Measurements from ENCODE around the gene TCF7L2. TPM values are rescaled to one million over a fixed set of nuclear protein-coding genes. Genes with fewer than 3 reads are reported as not detected.

TCF7L2 gene
- total and polyA plus RNA-seq, 9 of the 15 experiments (the other 6 are each of a cell fraction or from before 2014, with no cell fraction given), result 0.32 to 2.8 (median 0.92) TPM

DNA sequence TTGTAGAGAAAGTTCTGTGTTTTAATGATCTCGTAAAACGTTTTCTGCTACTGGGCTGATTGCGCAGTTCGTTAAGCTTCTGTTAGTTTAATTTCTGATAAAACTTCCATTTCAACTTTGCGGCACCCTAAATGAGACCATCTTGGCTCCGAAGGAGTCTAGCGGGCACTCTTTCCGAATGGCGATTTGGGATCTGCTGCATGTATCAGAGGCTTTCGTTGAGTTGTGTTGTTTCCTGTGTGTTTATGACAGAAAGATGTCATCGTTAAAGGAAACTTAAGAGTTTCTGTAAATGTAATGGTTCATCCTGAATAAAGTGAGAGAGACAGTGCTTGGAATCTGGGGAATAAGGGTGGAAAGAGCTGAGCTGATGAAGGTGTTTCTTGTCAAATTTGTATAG, 174.7 kb downstream of the TCF7L2 start:
- H2AFZ ChIP-seq (ENCODE audit: low read depth, low read length), result no peak overlapping the region
- no peak overlapping the region for H3K4me3 ChIP-seq
- TF ChIP-seq CBX8 (IDR thresholded peaks at IDR 0.05; ENCODE audit: borderline replicate concordance, extremely low read depth, low read depth, low read length, poor library complexity, severe bottlenecking) (peak; percentile 51), NR2F6 (CRISPR knock-in tag; IDR thresholded peaks at IDR 0.05) (no peak), ZFP36 (IDR thresholded peaks at IDR 0.05; ENCODE audit: low read depth, low read length, partially characterized antibody) (peak; percentile 30)
- TF ChIP-seq, protein P1, sequence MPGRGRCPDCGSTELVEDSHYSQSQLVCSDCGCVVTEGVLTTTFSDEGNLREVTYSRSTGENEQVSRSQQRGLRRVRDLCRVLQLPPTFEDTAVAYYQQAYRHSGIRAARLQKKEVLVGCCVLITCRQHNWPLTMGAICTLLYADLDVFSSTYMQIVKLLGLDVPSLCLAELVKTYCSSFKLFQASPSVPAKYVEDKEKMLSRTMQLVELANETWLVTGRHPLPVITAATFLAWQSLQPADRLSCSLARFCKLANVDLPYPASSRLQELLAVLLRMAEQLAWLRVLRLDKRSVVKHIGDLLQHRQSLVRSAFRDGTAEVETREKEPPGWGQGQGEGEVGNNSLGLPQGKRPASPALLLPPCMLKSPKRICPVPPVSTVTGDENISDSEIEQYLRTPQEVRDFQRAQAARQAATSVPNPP (IDR thresholded peaks at IDR 0.05; ENCODE audit: borderline replicate concordance, insufficient read depth, insufficient read length), result no peak
- no peak for FAIRE-seq
- POLR2A ChIA-PET, result interaction anchor here (0.7 kb wide), 1 partner anchor 491 kb away, joined by 4 read pairs; no protein-coding TSS in a partner anchor
- peaks cover 0 to 5% of the 10 kb centered on the region in 2 experiments; a peak in 1 of 5 replicates for H3K4me1 ChIP-seq (replicated peaks in 1 of 2; ENCODE audit: control insufficient read depth in 2 of 2, insufficient read depth in 2 of 2, low read length in 2 of 2)
- no peak overlapping the region for H3K27ac ChIP-seq (ENCODE audit: extremely low read depth, low read depth, low read length)
- H3K9me1 ChIP-seq (ENCODE audit: control insufficient read depth, insufficient read depth, low read length), result no peaks in the 10 kb centered on the region
- no peaks in the 10 kb centered on the region for H4K20me1 ChIP-seq (replicated peaks; ENCODE audit: control insufficient read depth, insufficient read depth, low read length)
- ATAC-seq, result no peak
- no peak overlapping the region for H3K4me2 ChIP-seq (ENCODE audit: insufficient read depth, low read length)
- 49% methylated on average over 10 of the region's 11 CpGs for WGBS (ENCODE audit: insufficient coverage, low coverage, missing lambda C conversion rate)
- CTCF ChIA-PET (ENCODE audit: low intra/inter-chr PET ratio), result no interaction called here
- H3K9ac ChIP-seq (ENCODE audit: insufficient read depth in 1 of 2, low read depth in 2 of 2, low read length in 2 of 2), result no peak overlapping the region
- BruUV-seq (replicated peaks), result no TSS peak
- H3K9me3 ChIP-seq (replicated peaks; ENCODE audit: control insufficient read depth, insufficient read depth, low read depth, low read length), result no peaks in the 10 kb centered on the region
- no peak for DNase-seq (ENCODE audit: extremely low read depth in 1 of 4, low spot score in 3 of 4)
- H3K79me2 ChIP-seq (ENCODE audit: control insufficient read depth, insufficient read depth, low read length), result no peaks in the 10 kb centered on the region
- intact Hi-C loops (cut with micrococcal nuclease) (no loop called here), in situ Hi-C loops (cut with MboI) (no loop called here)
- H3K36me3 ChIP-seq (ENCODE audit: control insufficient read depth, insufficient read depth, low read length), result no peaks in the 10 kb centered on the region
- peaks cover 7 to 8% of the 10 kb centered on the region in 2 experiments; a peak in 3 of 5 replicates for H3K27me3 ChIP-seq (ENCODE audit: control insufficient read depth in 2 of 2, insufficient read depth in 2 of 2, low read length in 2 of 2)
